ENCODE results near the gene S1PR5.
"Not testable (repeated sequence)": the region's sequence is repeated elsewhere in the genome, so short reads cannot be mapped to it uniquely, and the experiment has no call there.

Gene S1PR5

GRCh38 chr19:10543420-10544241, 26.4 kb upstream of the S1PR5 start, which contains the start of gene ATG4D:
Gene ATG4D, plus strand, starts transcription at chr19:10543904. Its CDS starts 187 bp downstream, at chr19:10544091.
- DNase-seq = peak; percentile 83

DNA sequence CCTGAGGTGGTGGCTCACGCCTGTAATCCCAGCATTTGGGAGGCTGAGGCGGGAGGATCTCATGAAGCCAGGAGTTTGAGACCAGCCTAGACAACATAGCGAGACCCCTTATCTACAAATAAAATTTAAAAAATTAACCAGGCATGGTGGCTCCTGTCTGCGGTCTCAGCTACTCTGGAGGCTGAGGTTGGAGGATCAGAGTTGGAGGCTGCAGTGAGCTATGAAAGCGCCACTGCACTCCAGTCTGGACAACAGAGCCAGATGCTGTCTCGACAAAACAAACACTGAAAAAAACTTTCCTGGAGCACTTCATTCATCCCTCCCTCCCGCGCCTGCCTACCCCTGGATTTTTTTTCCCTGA, 25.8 kb upstream of the S1PR5 start:
- no peak for DNase-seq

DNA sequence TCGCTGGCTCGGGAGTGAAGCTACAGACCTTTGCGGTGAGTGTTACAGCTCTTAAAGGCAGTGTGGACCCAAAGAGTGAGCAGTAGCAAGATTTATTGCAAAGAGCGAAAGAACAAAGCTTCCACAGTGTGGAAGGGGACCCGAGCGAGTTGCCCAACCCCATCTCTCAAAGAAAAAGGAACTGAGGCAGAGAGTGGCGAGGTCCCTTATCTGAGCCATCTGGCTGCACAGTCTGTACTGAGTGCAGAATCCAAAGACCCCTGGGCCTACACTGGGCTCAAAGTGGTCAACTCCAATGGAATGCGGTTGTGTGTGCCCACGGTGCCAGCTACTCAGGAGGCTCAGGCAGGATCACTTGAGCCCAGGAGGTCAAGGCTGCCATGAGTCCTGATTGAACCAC, 21.8 kb upstream of the S1PR5 start:
- not testable (repeated sequence) for DNase-seq

DNA sequence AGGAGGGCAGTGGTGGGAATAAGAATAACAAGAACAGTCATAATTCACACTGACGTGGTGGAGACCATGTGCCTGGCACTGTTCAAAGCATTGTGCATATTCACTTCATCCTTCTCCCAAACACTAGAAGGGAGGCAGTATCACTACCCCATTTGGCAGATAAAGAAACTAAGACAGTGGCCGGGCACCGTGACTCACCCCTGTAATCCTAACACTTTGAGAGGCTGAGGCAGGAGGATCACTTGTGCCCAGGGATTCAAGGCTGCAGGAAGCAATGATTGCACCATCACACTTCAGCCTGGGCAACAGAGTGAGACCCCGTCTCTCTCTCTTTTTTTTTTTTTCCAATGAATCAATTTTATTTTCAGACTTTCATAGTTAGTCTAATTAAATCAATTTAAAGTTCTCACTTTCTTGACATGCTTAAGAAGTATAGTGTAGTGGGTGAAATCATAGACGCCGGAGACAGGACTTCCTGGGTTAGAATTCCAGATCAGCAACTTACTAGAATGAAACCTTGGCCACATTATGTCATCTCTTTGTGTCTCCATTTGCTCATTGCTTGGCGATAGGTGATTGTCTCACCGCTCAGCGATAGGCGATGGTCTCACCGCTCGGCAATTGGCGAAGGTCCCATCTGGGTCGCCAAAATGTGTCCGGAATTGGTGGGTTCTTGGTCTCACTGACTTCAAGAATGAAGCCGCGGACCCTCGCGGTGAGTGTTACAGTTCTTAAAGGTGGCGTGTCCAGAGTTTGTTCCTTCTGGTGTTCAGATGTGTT, 21.1 kb upstream of the S1PR5 start:
- no peak for DNase-seq

DNA sequence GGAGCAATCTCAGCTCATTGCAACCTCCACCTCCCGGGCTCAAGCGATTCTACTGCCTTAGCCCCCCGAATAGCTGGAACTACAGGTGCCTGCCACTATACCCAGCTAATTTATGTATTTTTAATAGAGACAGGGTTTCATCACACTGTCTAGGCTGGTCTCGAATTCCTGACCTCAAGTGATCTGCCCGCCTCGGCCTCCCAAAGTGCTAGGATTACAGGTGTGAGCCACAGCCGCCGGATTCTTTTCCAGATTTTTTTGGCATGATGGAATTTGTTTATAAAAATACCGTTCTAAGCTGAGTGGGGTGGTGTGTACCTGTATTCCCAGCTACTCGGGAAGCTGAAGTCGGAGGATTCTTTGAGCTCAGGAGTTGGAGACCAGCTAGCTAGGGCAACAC, 20.4 kb upstream of the S1PR5 start:
- DNase-seq = no peak

DNA sequence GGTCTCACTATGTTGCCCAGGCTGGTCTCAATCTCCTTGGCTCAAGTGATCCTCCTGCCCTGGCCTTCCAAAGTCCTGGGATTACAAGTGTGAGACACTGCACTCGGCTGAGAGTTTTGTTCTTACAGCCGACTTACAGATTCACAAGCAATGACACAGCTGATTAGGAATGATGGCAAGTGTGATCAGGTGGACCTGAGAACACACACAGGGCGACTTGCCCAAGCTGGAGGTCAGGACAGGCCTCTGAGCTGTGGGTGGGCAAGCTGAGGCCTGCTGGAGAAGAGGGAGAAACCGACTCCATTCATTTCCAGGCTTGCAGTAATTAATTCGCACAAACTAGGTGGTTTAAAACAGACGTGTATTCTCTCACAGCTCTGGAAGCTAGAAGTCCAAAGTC, 18.4 kb upstream of the S1PR5 start:
- no peak for DNase-seq

- no peak for DNase-seq
Observed at GRCh38 chr19:10533646-10534386, 16.6 kb upstream of the S1PR5 start.

GRCh38 chr19:10532457-10532856, 15.2 kb upstream of the S1PR5 start:
- no peak for DNase-seq

GRCh38 chr19:10526887-10527286, 9.6 kb upstream of the S1PR5 start:
- not testable (repeated sequence) for DNase-seq

DNA sequence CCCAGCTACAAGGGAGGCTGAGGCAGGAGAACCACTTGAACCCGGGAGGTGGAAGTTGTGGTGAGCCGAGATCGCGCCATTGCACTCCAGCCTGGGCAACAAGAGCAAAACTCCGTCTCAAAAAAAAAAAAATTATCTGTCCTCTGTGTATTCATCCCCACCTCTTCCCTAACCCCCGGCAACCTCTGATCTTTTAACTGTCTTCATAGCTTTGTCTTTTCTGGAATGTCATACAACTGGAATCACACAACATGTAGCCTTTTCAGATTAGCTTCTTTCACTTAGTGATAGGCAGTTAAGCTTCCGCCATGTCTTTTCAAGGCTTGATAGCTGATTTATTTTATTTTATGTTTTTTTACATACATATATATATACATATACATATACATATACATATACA, 8.4 kb upstream of the S1PR5 start:
- no peak for DNase-seq

GRCh38 chr19:10523135-10523636, 5.9 kb upstream of the S1PR5 start:
- peak; percentile 24 for DNase-seq

DNA sequence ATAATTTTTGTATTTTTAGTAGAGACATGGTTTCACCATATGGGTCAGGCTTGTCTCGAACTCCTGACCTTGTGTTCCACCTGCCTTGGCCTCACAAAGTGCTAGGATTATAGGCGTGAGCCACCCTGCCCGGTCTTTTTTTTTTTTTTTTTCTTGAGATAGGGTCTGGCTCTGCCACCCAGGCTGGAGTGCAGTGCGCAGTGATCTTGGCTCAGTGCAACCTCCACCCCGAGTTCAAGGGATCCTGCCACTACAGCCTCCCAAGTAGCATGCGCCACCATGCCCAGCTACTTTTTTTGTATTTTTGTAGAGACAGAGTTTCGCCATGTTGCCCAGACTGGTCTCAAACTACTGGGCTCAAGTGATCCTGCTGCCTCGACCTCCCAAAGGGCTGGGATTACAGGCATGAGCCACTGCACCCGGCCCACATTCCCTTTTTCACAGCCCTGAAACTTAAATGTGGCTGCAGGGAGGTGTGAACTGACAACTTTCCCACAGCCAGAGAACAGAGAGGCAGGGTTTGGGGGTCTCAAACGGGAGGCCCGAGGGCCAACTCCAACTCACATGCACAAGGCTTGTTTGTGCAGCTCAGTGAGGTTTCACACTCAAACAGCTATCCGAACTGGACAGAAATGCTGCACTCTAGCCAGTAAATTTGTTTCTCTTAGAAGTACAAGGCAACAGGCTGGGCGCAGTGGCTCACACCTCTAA, 4.4 kb upstream of the S1PR5 start:
- no peak for DNase-seq

DNA sequence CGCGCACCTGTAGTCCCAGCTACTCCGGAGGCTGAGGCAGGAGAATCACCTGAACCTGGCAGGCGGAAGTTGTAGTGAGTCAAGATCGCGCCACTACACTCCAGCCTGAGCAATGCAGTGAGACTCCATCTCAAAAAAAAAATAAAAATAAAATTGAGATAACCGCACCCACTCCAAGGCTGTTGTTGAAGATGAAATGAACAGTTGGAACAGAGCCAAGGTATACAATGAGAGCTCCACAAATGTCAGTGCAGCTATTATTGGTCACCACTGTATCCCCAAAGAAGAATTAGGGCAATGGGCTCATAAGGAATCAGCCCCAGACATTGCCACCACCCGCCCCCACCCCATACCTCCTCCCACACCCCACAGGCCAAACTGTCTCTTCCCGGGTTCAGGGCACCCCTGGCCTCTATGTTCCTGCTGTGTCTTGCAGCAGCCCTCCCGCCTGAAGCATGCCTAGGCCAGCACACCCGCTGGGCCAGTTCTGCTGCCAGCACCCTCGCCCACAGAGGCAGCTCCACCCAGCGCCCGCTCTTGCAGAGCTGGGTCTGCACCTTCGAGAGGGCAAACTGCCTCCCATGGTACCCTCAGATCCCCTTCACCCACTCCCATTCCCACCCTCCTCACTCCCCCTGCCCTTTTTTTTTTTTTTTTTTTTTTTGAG, 3.5 kb upstream of the S1PR5 start:
- no peak for DNase-seq

- no peak for DNase-seq
Observed at GRCh38 chr19:10519421-10519820, 2.2 kb upstream of the S1PR5 start.

DNA sequence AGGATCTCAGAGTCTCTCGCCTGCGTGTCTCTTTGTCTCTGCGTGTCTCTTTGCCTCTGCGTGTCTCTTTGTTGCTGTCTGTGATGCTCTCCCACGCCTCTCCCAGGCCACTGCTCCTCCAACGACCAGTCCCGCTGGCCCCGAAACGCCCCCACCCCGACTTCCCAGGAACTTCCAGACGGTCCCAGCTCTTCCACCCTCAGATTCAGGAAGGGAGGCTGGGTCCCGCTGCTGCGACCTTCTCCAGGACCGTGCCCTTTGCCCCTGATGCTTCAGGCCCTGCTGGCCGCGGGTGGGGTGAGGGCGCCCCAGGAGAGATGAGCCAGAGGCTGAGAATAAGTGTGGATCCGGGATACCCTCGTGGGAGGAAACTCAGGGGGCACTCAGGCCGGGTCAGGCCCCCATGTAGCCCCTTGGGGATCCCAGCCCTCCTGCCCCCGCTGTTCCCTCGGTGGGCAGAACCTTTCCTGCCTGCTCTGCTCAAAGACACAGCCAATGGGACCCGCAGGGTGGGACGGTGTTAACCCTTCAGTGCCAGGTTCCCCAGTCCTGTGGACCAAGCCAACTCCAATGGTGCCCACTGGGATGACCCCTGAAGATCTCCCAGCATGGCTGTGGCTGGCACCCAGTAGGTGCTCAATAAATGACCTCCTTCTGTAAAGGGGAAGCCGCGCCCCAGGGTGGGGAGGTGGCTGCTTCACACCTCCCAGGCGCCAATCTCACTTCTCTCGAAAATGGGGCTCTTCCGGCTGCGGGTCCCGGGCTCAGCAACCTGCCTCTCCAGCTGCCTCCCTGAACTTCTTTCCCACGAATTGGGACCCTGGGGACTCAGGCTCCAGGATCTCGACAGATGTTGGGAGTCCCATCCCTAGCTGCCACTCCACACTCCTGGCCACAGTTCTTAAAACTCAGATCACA, 1.5 kb upstream of the S1PR5 start:
- DNase-seq = peak; percentile 33

GRCh38 chr19:10517760-10518443, 655 bp upstream of the S1PR5 start:
- peak; percentile 29 for DNase-seq

- no peak for DNase-seq
Observed at GRCh38 chr19:10516671-10517286, 468 bp downstream of the S1PR5 start.

- DNase-seq = peak; percentile 66
Observed at GRCh38 chr19:10516064-10516385, 1.2 kb downstream of the S1PR5 start.

- DNase-seq = no peak
Observed at GRCh38 chr19:10514211-10515145, 2.8 kb downstream of the S1PR5 start.

All from CD4-positive, alpha-beta T cell treated with Interleukin-15 for 1 hour (primary cell).